Coronary artery (tissue), 2 donors: ENCODE data around the gene OAS2.

Experiments used
- DNase-seq: peaks from one replicate; pipeline ENCODE4 v3.0.0-alpha.2; 2017; ENCODE audit warnings: low spot score
- H3K27ac ChIP-seq, 2 donors: fragments of 200-600 bp; sonication (generic); one replicate each; pipeline ENCODE4 v1.5.1; 2016 to 2019
- H3K4me3 ChIP-seq: fragments of 200-600 bp; sonication (generic); 2 replicates; pipeline ENCODE4 v1.5.1; 2016; ENCODE audit warnings: mild to moderate bottlenecking, moderate library complexity
- TF ChIP-seq, protein P1 (sequence below): fragments of 200-600 bp; sonication (generic); IDR thresholded peaks from one replicate; pipeline ENCODE4 v1.5.1; 2019; ENCODE audit warnings: antibody characterized with exemption

The OAS2 gene

GRCh38 chr12:113056631-113057488, 78.5 kb downstream of the OAS2 start, which contains the start of gene DTX1:
DTX1 (plus strand) TSS chr12:113056730; CDS start chr12:113058193, 1,463 bp downstream.
- TF ChIP-seq, protein P1, sequence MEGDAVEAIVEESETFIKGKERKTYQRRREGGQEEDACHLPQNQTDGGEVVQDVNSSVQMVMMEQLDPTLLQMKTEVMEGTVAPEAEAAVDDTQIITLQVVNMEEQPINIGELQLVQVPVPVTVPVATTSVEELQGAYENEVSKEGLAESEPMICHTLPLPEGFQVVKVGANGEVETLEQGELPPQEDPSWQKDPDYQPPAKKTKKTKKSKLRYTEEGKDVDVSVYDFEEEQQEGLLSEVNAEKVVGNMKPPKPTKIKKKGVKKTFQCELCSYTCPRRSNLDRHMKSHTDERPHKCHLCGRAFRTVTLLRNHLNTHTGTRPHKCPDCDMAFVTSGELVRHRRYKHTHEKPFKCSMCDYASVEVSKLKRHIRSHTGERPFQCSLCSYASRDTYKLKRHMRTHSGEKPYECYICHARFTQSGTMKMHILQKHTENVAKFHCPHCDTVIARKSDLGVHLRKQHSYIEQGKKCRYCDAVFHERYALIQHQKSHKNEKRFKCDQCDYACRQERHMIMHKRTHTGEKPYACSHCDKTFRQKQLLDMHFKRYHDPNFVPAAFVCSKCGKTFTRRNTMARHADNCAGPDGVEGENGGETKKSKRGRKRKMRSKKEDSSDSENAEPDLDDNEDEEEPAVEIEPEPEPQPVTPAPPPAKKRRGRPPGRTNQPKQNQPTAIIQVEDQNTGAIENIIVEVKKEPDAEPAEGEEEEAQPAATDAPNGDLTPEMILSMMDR: no peak
- DNase-seq: no peak
- H3K27ac ChIP-seq: peak within 1 kb of the TSS in 1 of 2 donors; percentile 42
- peak within 1 kb of the TSS; percentile 72 for H3K4me3 ChIP-seq

- TF ChIP-seq, protein P1: no peak
- DNase-seq: no peak
- Histone ChIP-seq H3K27ac (peak overlapping the region in 1 of 2 donors; percentile 42), H3K4me3 (peak overlapping the region; percentile 72)
Measured at GRCh38 chr12:113057565-113058485, 79.5 kb downstream of the OAS2 start.

GRCh38 chr12:113058553-113058952, 80.2 kb downstream of the OAS2 start:
- Histone ChIP-seq H3K4me3 (no peak overlapping the region), H3K27ac (no peak overlapping the region)
- TF ChIP-seq, protein P1: no peak
- DNase-seq: no peak

GRCh38 chr12:113059071-113059595, 80.8 kb downstream of the OAS2 start:
- TF ChIP-seq, protein P1: no peak
- no peak for DNase-seq
- H3K27ac ChIP-seq: no peak overlapping the region
- H3K4me3 ChIP-seq: no peak overlapping the region

DNA sequence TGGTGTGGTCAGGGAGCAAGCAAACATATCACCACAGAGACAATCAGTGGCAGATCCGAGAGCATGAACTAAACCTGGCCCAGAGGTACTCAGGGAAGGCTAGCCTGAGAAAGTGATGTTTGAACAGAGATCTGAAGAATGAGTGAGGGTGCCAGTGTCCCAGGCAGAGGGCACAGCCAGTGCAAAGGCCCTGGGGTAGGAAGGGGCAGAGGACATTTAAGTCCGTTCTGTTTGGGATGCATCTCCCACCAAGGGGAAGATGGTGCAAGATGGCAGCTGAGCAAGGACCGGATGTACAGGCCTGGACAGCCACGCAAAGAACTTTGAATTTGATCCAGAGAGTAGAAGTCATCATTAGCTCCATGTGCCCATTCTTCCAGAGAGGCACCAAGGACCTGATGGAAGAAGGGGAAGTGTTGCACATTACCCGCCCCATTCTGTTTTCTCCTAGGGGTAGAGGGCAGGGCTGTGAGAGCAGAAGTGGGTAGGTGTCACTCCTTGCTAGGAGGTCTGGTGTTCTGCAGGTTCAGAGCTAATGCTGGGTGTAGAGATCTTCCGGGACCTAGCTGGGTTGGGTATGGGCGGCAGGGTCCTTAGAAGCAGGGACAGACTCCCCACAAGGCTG, 82.1 kb downstream of the OAS2 start:
- TF ChIP-seq, protein P1: no peak
- Histone ChIP-seq H3K4me3 (no peak overlapping the region), H3K27ac (no peak overlapping the region)
- no peak for DNase-seq

DNA sequence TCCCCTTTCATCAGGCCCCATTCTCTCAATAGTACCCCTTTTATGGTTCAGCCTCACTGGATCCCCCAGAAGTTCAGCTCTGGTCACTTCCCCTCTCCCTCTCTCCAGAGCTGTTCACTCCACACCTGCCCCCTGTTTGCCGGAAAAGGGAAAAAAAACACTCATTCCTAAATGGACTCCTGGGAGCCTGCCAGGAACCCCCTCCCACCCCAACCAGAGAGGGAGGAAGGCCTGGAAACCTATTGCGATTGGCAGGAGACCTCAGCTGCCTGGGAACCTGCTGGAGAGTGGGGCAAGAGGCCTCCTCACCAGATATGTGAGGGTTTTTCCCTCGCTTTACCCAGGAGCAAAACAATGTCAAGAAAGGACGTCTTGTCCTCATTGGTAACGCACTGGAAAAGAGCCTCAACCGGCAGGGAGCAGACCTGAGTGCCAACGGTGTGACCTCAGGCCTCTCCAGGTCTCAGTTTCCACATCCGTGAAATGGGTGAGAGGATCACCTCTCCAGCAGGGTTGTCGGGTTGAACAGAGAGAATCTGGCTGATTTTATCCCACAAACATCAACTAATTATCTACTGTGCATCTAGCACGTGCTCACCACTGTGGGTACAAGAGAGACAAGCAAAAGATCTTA, 82.9 kb downstream of the OAS2 start:
- DNase-seq: no peak
- TF ChIP-seq, protein P1: no peak
- H3K27ac ChIP-seq: no peak overlapping the region
- no peak overlapping the region for H3K4me3 ChIP-seq
